KG1 (cell line): ENCODE data around the gene GALNT18.

Source experiments
- DNase-seq: peaks from one replicate; lab custom pipeline; 2025; lab: John Stamatoyannopoulos, UW

Gene GALNT18

DNA sequence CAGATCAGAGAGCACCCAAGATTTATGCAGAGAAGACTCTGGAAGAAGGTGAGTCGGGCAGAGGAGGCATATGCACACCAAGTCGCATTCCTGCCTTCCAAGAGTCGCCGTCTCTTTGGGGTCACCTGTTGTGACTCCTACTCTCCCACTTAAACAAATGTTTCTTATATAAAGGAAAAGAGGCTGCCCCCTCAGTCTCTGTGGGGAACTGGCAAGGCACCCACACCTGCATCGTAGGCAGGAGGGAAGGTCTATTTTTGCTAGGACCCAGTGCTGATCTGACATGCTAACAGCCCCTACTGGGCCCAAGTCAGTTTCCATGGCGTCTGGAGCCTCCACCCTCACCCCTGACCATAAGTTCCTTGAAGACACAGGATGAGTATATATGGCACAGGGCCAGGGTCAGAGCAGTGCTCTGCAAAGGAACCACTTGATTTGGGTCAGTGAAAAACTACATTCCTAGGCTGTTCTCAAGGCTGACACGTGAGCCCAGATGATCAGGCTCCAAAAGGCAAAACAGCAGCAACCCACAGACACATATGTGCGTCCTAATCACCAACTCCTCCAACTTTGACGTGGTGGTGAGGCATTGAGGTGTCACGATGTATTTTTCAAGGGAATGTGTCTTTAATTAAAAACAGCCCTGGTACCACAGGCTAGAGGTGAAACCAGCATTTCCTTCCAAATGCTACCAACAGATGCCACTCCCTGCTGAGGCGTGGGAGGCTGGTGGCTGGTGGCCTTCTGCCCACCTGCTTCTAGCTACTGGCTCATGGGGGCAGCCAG lies 213.2 kb downstream of the GALNT18 start:
- no peak for DNase-seq

DNA sequence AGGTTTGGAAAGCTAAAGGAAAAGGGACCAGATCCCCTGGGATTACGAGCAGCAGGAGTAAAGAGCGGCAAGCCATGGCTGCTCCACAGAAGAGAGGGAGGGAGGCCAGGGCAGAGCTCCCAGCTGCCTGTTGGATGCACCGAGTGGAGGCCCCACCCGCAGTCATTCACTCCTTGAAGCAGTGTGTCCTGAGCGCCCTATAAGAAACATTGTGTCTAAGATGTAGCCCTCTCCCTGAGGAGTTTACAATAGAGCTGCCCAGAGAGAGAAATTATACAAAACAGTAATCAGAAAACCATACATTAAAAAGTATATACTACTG lies 214.1 kb downstream of the GALNT18 start:
- DNase-seq: no peak

DNA sequence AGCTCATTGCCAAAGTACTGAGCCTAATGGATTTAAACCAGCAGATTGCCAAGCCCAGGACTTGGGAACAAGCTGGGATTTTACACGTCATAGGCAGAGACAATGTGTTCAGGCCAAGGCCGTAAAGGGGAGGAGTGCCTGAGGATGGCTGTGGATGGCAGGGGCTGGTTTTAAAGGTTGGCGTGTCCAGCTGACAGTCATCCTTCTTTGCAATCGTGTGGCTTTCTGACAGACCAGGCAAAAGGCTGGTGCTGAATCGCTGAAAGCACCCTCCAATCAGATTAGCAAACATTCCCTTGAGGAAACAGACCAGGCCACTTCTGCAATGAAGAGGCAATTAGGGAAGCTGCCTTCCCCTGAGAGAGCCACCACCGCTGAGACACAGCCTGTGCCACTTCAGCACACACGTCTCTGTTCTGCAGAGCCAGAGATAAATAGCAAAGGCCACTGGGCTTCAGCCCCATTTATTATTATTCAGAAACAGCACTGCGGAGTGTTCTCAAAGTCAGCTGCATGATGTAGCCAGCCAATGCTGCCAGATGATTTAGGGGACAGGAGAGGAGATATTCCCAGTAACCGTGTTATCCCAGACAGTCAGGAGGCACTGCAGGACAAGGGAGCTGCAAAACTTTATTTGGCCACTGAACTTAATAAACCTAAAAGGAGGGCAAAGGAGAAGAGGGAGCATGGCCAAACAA lies 214.6 kb downstream of the GALNT18 start:
- no peak for DNase-seq

DNA sequence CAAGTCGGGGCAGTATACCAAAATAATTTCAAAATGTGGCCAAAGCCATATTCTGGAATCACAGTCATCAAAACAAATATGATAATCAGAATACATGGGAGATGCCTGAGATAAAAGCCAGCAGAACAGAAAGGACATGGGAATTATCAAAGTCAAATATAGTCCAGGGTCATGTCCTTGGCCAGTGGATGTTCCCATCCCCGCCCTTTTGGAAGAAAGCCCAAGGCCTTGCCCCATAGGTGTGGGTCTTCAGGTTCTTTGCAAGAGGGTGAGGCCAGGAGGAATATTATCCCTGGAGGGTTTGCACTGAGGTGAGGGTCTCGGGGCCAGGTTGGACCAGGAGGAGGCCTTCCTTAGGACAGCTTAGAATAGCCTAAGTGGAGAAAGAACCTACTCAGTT lies 215.2 kb downstream of the GALNT18 start:
- DNase-seq: no peak

DNA sequence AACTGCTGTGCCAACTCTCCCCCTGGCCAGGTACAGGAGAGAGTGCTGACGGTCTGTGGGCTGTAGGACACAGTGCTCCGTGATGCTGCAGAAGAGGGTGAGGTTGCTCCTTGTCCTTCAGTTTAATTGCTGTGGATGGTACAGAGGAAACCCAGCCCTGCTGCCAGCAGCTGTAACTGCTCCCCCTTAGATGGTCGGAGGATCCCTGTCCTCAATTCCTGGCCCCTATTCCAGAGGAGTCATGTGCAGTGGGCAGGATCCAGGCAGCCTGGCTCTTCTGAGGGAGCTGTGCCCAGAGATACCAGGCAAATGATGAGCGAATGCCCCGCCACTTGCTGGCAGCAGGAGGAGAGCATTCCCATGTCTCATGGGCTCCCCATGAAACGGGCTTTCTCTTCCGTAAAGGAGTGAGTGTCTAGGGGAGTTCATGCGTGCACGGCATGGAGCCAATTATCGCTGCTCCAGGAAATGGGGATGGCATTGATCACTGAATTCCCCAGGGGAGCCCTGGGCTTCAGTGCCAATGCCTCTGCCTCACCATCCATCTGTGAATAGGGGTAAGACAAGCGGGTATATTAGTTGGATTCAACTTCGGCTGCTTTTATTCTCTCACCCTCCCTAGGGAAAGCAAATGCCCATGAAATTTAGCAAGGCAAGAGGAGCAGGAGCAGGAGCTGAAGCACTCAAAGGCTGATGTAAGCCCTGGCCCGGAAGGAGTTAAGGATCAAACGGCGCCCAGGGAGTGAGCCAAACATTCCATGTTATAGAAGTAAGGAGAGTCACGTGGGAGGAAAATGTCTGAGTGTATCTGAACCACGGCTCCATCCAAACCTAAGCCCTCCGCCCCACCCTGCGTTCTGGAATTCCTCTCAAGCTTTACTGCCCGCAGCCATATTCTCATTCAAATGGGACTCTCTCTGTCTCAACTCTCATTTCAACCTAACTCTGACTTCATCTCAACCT lies 217.8 kb downstream of the GALNT18 start:
- no peak for DNase-seq

DNA sequence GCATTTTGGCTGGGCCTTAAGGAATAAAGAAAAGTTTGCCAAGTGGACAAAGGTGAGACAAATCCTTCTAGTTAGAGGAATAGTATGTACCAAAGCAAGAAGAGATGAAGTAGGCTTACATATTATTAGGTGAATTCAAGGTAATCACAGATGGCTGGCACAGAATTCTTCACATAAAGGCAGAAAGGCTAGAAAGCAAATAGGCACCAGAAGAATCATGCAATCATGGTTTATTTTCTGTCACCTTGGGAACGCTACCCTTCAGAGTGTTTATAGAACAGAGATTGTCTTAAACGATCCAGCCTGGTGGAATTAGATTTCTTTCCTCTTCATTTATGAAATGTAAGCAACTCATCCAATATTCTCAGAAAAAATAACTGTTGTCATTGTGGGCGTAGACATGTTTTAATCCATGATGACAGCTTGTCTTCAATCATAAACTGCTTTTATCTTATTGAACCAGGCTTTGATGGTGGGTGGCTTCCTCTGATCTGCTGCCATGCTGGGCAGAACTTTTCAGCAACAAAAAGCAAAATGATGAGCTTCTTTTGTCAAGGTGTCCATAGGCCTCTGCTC lies 219.8 kb downstream of the GALNT18 start:
- no peak for DNase-seq

DNA sequence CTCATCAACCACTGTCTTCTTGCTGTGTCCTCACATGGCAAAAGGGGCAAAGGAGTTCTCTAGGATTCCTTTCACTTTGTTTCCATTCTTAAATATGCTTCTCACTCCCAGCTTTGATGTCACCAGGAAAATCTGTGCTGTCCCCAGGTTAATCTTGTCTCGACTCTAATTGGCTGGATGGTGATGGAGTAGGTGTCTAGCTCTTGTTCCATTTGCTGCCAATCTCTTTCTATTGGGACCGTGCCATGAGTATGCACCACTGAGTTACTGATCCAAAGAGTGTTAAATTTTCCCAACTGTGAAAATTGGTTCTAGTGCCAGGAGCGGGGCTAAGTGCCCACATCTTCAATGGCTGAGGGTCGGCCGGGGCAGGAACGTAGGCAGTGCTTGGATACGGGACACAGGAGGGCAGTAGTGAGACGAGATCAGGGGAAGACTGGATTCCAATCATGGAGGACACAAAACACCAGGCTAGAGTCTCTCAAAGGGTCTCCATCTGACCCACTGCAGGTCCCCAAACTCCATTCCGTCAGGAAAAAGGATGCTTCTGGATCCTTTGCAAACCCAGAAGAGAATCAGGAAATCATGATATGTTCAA lies 221.1 kb downstream of the GALNT18 start:
- DNase-seq: no peak

DNA sequence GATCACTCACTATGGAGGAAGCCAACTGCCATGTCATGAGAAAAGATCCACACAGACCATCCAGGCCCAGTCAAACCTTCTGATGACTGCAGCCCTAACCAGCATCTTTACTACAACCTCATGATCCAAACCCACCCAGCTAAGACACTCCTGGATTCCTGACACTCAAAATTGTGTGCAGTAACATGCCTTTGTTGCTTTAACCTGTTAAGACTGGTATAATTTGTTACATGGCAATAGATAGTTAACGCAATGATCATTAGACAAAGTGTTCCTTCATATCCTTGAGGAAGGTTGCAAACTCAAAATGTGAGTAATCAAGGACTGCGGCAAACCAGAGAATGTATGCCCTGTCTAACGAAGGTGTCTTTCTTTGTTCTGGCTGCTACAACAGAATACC lies 221.7 kb downstream of the GALNT18 start:
- DNase-seq: no peak

DNA sequence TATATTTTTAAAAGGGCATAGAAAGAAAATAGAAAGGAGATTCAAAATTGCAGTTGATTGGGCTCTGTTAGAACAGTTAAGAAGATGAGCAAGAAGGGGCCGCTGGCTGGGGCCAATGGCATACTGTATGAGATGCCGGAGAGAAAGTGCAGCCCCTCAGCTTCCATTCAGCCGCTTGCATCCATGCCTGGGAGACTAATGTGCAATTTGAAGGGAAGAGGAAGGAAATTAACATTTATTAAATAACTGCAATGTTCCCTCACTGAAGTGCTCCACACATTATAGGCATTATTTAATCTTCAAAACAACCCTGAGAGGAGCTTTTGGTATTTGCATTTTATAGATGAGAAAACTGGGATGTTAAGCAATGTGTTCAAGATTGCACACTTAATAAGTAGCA lies 224.0 kb downstream of the GALNT18 start:
- DNase-seq: no peak

DNA sequence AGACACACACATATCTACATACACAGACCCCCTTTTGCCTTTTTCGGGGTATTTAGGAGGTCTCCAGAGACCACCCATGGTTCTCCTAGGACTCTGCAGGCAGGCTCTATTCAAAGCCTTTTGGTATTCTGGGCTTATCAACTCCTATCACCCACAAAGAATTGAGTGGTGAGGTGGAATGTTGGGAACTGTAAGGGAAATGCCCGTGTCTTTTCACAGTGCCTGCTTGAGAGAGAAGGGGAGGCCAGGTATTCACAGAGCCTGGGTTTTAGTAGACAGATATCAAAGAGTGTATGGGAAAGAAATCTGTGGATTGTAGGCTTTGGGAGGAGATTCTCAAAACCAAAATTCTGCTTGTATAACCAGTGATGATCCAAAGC lies 224.8 kb downstream of the GALNT18 start:
- DNase-seq: no peak

DNA sequence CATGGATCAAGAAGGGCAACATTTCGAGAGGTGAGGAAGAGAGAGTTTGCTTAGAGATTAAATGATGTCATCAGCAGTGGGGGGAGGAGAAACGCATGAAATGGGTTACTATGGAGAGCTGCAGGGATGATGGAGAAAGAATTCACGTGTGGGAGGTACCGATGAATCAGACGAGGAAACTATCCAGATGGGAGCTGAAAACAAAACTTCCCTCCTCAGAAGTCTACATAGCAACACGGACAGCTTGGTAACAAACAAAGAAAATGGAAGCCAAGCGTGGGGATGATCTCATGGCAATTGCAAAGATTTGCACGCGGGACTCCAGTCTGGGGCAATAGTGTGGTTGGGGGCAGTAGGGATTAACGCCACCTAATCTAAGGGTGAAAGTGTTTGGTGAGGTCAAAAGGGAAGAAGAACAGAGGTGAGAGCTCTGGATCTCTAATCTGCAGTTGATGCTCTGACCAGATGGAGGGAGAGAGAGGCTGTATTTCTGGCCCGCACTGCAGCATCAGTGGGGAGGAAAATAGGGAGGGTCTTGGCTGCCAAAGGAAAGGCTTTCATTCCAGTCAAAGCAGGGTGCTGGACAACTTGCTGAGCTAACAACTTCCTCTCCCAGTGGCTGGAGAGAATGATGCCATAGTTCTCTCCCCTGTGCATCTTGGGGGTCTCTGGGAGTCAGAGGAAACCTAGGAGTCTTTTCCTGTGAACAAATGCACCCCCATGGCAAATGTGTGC lies 225.3 kb downstream of the GALNT18 start:
- DNase-seq: no peak

DNA sequence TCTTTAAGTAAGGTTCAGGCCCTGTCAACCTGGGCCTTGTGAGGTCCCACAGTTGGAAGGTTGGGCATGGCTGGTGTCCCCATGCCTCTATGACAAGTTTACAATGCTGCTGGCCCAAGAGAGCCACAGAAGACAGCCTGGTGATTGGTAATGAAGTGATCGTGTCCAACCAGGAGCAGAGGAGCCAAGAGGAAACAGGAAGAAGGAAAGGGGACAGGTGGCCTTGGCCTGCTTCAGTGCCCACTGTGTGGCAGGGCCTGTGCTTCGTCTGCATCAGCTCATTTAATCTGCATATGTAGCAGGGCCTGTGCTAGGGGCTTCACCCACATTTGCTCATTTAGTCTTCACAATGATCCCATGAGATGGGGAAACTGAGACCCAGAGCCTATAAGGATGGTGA lies 226.7 kb downstream of the GALNT18 start:
- no peak for DNase-seq

DNA sequence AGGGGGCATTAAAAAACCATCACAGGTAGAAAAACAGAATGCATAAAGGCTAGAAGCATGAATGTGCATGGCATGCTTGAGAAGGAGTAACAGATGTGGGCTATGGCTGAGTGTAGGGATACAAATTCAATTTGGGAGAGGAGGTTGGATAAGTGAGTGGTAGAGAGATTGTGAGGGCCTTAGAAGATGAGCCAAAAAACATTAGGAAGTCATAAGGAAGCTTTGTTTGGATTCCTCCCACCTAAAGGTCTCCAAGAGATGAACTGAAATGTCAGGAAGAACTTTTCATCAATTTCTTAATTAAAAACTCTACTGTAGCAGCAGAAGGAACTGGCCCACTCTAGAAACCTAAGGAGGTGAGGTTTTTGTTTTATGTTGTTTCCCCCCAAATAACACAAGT lies 227.6 kb downstream of the GALNT18 start:
- DNase-seq: no peak

DNA sequence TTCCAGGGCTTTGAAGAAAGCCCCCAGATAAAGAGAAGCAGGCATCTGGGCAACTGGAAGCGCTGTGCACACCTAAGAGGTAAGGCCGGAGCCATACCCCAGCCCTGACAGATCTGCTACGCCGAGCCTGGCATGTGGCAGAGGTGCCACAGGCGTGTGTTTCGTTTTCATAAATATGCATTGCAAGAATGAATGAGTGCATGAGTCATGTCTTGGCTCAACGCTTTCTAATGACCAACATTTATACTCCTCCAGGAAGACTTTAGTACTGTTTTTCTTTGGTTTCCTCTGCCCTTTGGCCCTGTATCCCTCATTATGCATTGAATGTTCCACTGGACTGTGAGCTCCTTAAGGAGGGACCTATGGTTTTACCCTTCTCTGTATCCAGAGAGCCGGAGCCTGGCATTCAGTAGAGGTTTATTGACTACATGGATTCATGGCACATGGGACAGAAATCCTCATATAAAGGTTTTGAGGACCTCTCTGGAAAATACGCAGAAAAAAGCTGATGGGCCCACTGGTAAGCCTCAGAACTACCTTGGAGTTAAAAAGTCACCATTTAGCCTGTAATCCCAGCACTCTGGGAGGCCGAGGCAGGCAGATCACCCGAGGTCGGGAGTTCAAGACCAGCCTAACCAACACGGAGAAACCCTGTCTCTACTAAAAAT lies 229.9 kb downstream of the GALNT18 start:
- no peak for DNase-seq

DNA sequence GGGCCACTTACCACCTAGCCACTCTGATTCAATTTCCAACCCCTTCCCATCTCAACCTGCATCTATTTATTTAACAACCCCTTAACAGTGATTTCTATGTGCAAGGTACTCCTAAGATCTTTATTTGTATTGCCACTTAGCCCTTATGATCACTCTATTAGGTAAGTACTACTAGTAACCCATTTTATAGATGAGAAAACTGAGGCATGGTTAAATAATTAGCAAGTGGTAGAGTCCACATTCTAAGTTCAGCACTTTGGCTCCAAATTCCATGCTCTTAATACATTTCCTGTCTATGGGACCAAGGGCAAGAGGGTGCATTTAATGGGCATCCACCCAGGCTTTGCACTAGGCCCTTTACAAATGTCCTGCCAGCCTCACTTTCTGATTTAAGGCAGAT lies 230.6 kb downstream of the GALNT18 start:
- DNase-seq: no peak

DNA sequence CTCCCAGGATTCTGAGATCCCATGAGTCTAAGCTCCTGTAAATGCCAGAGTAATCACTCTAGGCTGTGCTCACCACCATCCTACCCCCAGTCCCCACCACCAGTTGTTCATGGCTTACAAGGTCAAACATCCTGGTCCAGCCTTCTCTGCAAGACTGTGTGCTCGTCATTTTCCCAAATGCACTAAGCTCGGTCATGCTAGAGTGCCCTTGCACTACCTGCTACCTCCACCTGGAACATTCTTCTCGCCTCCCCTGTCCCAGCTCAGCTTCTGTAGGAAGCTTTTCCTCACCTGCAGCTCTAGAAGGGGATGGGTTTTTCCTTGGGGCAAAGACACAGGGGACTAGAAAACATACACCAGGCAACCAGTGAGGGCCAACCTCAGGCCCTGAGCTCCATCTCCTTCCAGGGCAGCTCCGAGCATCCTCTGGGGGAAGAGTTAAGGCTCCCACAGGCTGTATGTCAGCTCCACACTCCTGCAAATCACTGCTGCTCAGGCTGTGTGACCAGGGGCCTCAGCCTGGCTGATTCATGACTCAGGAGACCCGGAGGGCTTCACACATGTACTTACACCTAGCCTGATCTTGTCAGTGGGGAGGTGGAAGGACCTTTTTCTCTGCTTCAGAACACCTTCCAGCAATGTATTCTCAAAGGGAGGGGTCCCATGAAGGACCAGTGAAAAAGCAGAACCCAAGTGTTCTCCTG lies 231.6 kb downstream of the GALNT18 start:
- no peak for DNase-seq

DNA sequence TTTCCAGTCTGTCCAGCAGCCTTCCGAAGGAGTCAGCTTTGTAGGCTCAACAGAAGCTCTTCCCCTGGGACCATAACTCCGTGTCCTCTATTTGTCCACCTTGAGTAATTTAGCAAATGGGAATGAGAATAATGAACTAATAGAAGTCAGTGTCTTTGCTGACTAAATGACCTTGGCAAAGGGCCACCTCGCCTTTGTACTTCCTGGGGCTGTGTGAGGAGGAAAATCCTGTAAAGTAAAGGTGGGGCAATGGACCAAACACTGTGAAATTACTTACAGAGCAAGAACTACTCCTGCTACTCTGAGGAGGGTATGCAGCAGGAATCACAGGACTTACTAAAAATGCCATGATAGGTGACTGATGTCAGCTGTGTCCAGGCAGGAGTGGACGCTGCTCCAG lies 232.6 kb downstream of the GALNT18 start:
- no peak for DNase-seq

DNA sequence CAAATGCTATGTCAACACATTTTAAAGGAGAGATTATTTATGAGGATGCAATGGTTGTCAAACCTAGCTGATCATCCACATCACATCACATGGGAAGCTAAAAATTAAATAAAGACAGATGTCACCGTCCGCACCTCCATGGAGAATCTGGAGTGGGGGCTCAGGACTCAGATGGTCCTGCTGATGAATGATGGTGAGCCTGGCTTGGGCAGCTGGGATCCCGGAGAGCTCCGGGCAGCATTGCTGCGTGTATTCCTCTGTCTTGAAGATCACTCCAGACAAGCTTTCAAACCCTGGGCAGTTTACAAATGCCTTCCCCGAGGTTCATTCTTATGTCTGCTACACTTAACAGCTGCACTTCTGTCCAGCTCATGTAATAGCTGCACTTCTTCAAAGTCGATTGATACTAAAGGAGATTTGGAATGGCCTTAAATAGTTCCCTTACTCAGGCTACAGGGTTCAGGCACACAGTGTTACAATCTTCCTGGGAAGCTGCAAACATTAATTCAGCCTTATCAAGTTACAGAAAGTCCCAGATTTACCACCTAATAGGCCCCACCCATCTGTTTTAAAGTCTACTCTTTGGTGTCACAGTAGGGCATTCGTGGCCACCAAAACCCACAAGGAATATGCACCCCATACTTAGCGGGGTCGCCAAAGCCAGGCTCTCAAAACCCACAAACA lies 234.0 kb downstream of the GALNT18 start:
- no peak for DNase-seq

DNA sequence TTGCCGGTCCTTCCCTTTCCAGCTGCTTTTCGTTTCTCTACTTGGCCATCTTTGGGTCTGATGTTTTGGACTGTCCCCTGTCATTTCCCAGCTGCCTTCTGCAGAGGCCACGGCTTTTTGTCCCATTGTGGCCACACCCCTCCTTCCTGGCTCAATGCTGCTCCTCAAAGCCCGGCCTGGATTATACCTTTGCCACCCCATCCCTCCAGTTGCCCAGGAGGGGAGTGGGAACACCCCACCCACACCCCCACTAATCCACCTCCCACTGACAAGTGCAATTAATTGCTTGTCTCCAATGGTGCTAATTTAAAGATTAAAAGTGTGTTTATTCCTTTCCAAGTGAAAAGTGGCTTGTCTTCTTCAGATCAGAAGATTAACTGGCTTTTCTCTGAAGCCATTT lies 234.6 kb downstream of the GALNT18 start:
- no peak for DNase-seq

DNA sequence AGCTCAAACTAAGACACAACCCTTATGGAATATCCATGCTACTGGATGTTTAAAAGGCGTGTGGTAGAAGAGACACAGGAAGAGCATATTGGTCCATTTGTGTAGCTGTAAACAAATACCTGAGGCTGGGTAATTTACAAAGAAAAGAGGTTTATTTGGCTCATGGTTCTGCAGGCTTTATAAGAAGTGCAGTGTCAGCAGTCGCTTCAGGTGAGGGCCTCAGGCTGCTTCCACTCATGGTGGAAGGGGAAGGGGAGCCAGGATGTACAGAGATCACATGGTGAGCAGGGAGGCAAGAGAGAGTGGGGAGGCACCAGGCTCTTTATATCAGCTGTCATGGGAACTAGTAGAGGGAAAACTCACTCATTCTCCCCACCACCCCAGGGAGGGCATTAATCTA lies 237.0 kb downstream of the GALNT18 start:
- no peak for DNase-seq
